NT2/D1 (cell line): ENCODE results near the gene WDR70.

Experiments
- DNase-seq: peaks from one replicate; pipeline ENCODE4 v3.0.0-alpha.2; 2011; ENCODE audit warnings: low read depth, low spot score
- H3K27me3 ChIP-seq: 2 replicates; pipeline ENCODE4 v1.6.0; 2011; ENCODE audit warnings: mild to moderate bottlenecking; ENCODE audit not compliant: insufficient read length, insufficient read depth
- H3K36me3 ChIP-seq: 2 replicates; pipeline ENCODE4 v1.6.1; 2011; ENCODE audit warnings: mild to moderate bottlenecking, low read length, mixed read lengths; ENCODE audit not compliant: insufficient read depth, insufficient read length
- H3K4me1 ChIP-seq: 2 replicates; pipeline ENCODE4 v1.5.1; 2011; ENCODE audit not compliant: insufficient read depth, insufficient read length
- H3K4me3 ChIP-seq: 2 replicates; pipeline ENCODE4 v1.5.1; 2011; ENCODE audit warnings: low read depth; ENCODE audit not compliant: insufficient read length
- H3K9ac ChIP-seq: 2 replicates; pipeline ENCODE4 v1.6.0; 2011; ENCODE audit warnings: low read depth; ENCODE audit not compliant: insufficient read length
- H3K9me3 ChIP-seq: 2 replicates; pipeline ENCODE4 v1.5.1; 2011; ENCODE audit warnings: mild to moderate bottlenecking, low read length; ENCODE audit not compliant: insufficient read depth
- SUZ12 ChIP-seq: IDR thresholded peaks from 2 replicates; pipeline ENCODE4 v1.6.1; 2011; ENCODE audit not compliant: insufficient read length, insufficient read depth; ENCODE audit errors: extremely low read depth
- YY1 ChIP-seq: IDR thresholded peaks from 2 replicates; pipeline ENCODE4 v1.6.1; 2011; ENCODE audit not compliant: insufficient read length, insufficient read depth
- ZNF274 ChIP-seq: IDR thresholded peaks from 2 replicates; pipeline ENCODE4 v1.6.1; 2011; ENCODE audit warnings: mild to moderate bottlenecking, low read depth, low read length

Gene WDR70

GRCh38 chr5:37532976-37533740 lies 154.0 kb downstream of the WDR70 start:
- Histone ChIP-seq H3K36me3 (peaks cover 3% of the 10 kb centered on the region), H3K27me3 (no peaks in the 10 kb centered on the region), H3K4me1 (no peaks in the 10 kb centered on the region), H3K9ac (no peak overlapping the region), H3K4me3 (no peak overlapping the region), H3K9me3 (no peaks in the 10 kb centered on the region)
- no peak for DNase-seq
- no peak for TF ChIP-seq SUZ12
- TF ChIP-seq YY1, result no peak
- TF ChIP-seq ZNF274, result no peak

DNA sequence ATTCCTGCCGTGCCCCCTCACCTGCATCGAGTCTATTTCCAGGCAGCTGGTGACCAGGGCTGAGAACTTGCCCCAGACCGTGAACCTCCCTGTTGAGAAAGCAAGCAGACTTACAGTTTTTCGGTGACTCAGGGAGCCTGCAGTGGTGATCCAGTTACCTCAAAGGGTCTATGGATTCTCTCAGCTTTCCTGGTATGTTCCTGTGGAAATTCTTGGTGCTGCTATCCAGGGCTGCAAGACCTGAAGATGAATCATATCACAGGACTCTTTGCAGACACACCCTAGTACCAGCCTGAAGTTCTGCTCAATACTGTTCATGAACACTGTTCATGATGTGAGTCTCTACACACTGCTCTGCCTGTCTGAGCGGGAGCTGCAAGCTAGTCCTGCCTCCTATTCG lies 154.7 kb downstream of the WDR70 start:
- no peak overlapping the region for H3K9ac ChIP-seq
- no peaks in the 10 kb centered on the region for H3K27me3 ChIP-seq
- TF ChIP-seq ZNF274, result no peak
- TF ChIP-seq SUZ12, result no peak
- TF ChIP-seq YY1, result no peak
- no peaks in the 10 kb centered on the region for H3K9me3 ChIP-seq
- peaks cover 3% of the 10 kb centered on the region for H3K36me3 ChIP-seq
- H3K4me1 ChIP-seq, result no peaks in the 10 kb centered on the region
- no peak overlapping the region for H3K4me3 ChIP-seq
- no peak for DNase-seq

GRCh38 chr5:37539459-37539858 lies 160.3 kb downstream of the WDR70 start:
- Histone ChIP-seq H3K4me1 (no peaks in the 10 kb centered on the region), H3K36me3 (no peaks in the 10 kb centered on the region), H3K4me3 (no peak overlapping the region), H3K27me3 (no peaks in the 10 kb centered on the region), H3K9me3 (no peaks in the 10 kb centered on the region), H3K9ac (no peak overlapping the region)
- DNase-seq, result no peak
- TF ChIP-seq SUZ12, result no peak
- no peak for TF ChIP-seq ZNF274
- TF ChIP-seq YY1, result no peak

GRCh38 chr5:37543216-37543615 lies 164.1 kb downstream of the WDR70 start:
- no peak for TF ChIP-seq YY1
- TF ChIP-seq ZNF274, result no peak
- no peak for TF ChIP-seq SUZ12
- no peaks in the 10 kb centered on the region for H3K27me3 ChIP-seq
- no peaks in the 10 kb centered on the region for H3K9me3 ChIP-seq
- no peak for DNase-seq
- no peak overlapping the region for H3K9ac ChIP-seq
- H3K36me3 ChIP-seq, result no peaks in the 10 kb centered on the region
- no peaks in the 10 kb centered on the region for H3K4me1 ChIP-seq
- H3K4me3 ChIP-seq, result no peak overlapping the region

DNA sequence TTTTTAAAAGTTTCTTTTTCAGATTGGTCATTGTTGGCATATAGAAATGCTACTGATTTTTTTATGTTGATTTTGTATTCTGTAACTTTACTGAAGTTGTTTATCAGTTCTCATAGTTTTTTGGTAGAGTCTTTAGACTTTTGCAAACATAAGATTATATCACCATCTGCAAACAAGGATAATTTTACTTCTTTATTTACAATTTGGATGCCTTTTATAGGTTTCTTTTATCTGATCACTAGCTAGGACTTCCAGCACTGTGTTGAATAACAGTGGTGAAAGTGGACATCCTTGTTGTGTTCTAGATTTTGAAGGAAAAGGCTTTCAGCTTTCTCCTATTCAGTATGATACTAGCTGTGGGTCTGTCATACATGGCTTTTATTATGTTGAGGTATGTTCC lies 170.3 kb downstream of the WDR70 start:
- Histone ChIP-seq H3K9ac (no peak overlapping the region), H3K36me3 (no peaks in the 10 kb centered on the region), H3K4me1 (no peaks in the 10 kb centered on the region), H3K27me3 (no peaks in the 10 kb centered on the region), H3K4me3 (no peak overlapping the region), H3K9me3 (no peaks in the 10 kb centered on the region)
- TF ChIP-seq YY1, result no peak
- TF ChIP-seq SUZ12, result no peak
- TF ChIP-seq ZNF274, result no peak
- no peak for DNase-seq

GRCh38 chr5:37552161-37552560 lies 173.0 kb downstream of the WDR70 start:
- DNase-seq, result no peak
- Histone ChIP-seq H3K4me1 (no peaks in the 10 kb centered on the region), H3K36me3 (no peaks in the 10 kb centered on the region), H3K27me3 (no peaks in the 10 kb centered on the region), H3K9ac (no peak overlapping the region), H3K4me3 (no peak overlapping the region), H3K9me3 (no peaks in the 10 kb centered on the region)
- TF ChIP-seq ZNF274 (no peak), SUZ12 (no peak)

GRCh38 chr5:37552770-37553719 lies 173.9 kb downstream of the WDR70 start:
- Histone ChIP-seq H3K4me3 (no peak overlapping the region), H3K27me3 (no peaks in the 10 kb centered on the region), H3K9ac (no peak overlapping the region), H3K9me3 (no peaks in the 10 kb centered on the region), H3K36me3 (no peaks in the 10 kb centered on the region), H3K4me1 (no peaks in the 10 kb centered on the region)
- no peak for DNase-seq
- no peak for TF ChIP-seq SUZ12
- TF ChIP-seq YY1, result no peak
- TF ChIP-seq ZNF274, result no peak
